H9 (cell line): ENCODE data around the gene SYVN1. TPM values are rescaled to one million over a fixed set of nuclear protein-coding genes. Genes with fewer than 3 reads are reported as not detected.

Experiments
- DNase-seq: peaks from one replicate; pipeline ENCODE4 v3.0.0-alpha.2; 2017
- H2AFZ ChIP-seq: one replicate; pipeline ENCODE4 v1.6.1; 2013; ENCODE audit warnings: mild to moderate bottlenecking, low read length, control low read depth, moderate library complexity
- H2AK5ac ChIP-seq: 2 replicates; pipeline ENCODE4 v1.6.1; 2013; ENCODE audit warnings: low read length, control low read depth, mixed read lengths; ENCODE audit not compliant: insufficient read length
- H2BK120ac ChIP-seq: one replicate; pipeline ENCODE4 v1.6.1; 2013; ENCODE audit warnings: low read depth, mild to moderate bottlenecking, low read length, control low read depth, inconsistent platforms; ENCODE audit not compliant: poor library complexity, severe bottlenecking
- H2BK12ac ChIP-seq: 2 replicates; pipeline ENCODE4 v1.6.1; 2013; ENCODE audit warnings: low read length, control low read depth, mixed read lengths, low read depth; ENCODE audit not compliant: insufficient read length
- H2BK15ac ChIP-seq: 2 replicates; pipeline ENCODE4 v1.6.1; 2013; ENCODE audit warnings: low read depth, low read length, control low read depth
- H2BK20ac ChIP-seq: one replicate; pipeline ENCODE4 v1.6.1; 2013; ENCODE audit warnings: low read depth, mild to moderate bottlenecking, low read length, control low read depth, inconsistent platforms; ENCODE audit not compliant: poor library complexity, severe bottlenecking
- H2BK5ac ChIP-seq: 2 replicates; pipeline ENCODE4 v1.6.1; 2013; ENCODE audit warnings: low read length, control low read depth, mixed read lengths; ENCODE audit not compliant: insufficient read length
- H3K14ac ChIP-seq: 2 replicates; pipeline ENCODE4 v1.6.1; 2013; ENCODE audit warnings: low read length, control low read depth; ENCODE audit not compliant: insufficient read depth
- H3K18ac ChIP-seq: 2 replicates; pipeline ENCODE4 v1.6.1; 2013; ENCODE audit warnings: low read depth, mild to moderate bottlenecking, mixed read lengths, low read length, control low read depth; ENCODE audit not compliant: insufficient read length
- H3K23ac ChIP-seq: 2 replicates; pipeline ENCODE4 v1.6.1; 2013; ENCODE audit warnings: low read length, control low read depth, mixed read lengths, low read depth; ENCODE audit not compliant: insufficient read length
- H3K23me2 ChIP-seq: 2 replicates; pipeline ENCODE4 v1.6.1; 2013; ENCODE audit warnings: low read depth, mild to moderate bottlenecking, mixed read lengths, low read length, control low read depth; ENCODE audit not compliant: insufficient read length, poor library complexity, severe bottlenecking
- H3K27ac ChIP-seq: 2 replicates; pipeline ENCODE4 v1.5.1; 2013; ENCODE audit warnings: low read length, control low read depth, mixed read lengths, low read depth; ENCODE audit not compliant: insufficient read length
- H3K27me3 ChIP-seq: 2 replicates; pipeline ENCODE4 v1.6.1; 2013; ENCODE audit warnings: low read length, control low read depth, inconsistent platforms; ENCODE audit not compliant: insufficient read depth
- H3K4ac ChIP-seq: 2 replicates; pipeline ENCODE4 v1.6.1; 2013; ENCODE audit warnings: low read depth, mild to moderate bottlenecking, control low read depth, inconsistent platforms, low read length, moderate library complexity
- H3K4me1 ChIP-seq: 2 replicates; pipeline ENCODE4 v1.6.1; 2013; ENCODE audit warnings: low read length, control low read depth, inconsistent platforms; ENCODE audit not compliant: insufficient read depth
- H3K4me2 ChIP-seq: 2 replicates; pipeline ENCODE4 v1.6.1; 2013; ENCODE audit warnings: low read length, control low read depth, mixed read lengths; ENCODE audit not compliant: insufficient read length, insufficient read depth
- H3K56ac ChIP-seq: 2 replicates; pipeline ENCODE4 v1.6.1; 2013; ENCODE audit warnings: low read depth, mild to moderate bottlenecking, mixed read lengths, low read length, control low read depth; ENCODE audit not compliant: insufficient read length
- H3K79me1 ChIP-seq: 2 replicates; pipeline ENCODE4 v1.6.1; 2013; ENCODE audit warnings: low read depth, mild to moderate bottlenecking, moderate library complexity, low read length, control low read depth, inconsistent platforms; ENCODE audit not compliant: insufficient read depth, poor library complexity, severe bottlenecking
- H3K79me2 ChIP-seq: 2 replicates; pipeline ENCODE4 v1.6.1; 2013; ENCODE audit warnings: low read length, control low read depth, inconsistent platforms; ENCODE audit not compliant: insufficient read depth
- H3K9ac ChIP-seq: 2 replicates; pipeline ENCODE4 v1.6.1; 2013; ENCODE audit warnings: low read length, control low read depth, mixed read lengths; ENCODE audit not compliant: insufficient read length; ENCODE audit errors: extremely low read depth
- H3K9me3 ChIP-seq: one replicate; pipeline ENCODE4 v1.6.1; 2013; ENCODE audit warnings: low read depth, low read length, inconsistent platforms; ENCODE audit not compliant: control insufficient read depth
- H3T11ph ChIP-seq: one replicate; pipeline ENCODE4 v1.6.1; 2013; ENCODE audit warnings: mild to moderate bottlenecking, low read length, control low read depth, inconsistent platforms
- H4K20me1 ChIP-seq: one replicate; pipeline ENCODE4 v1.6.1; 2013; ENCODE audit not compliant: control insufficient read depth, insufficient read length, insufficient read depth
- H4K5ac ChIP-seq: 2 replicates; pipeline ENCODE4 v1.6.1; 2013; ENCODE audit warnings: low read depth, mild to moderate bottlenecking, mixed read lengths, low read length, control low read depth; ENCODE audit not compliant: insufficient read length
- H4K8ac ChIP-seq: replicated peaks from 2 replicates; pipeline ENCODE4 v1.6.1; 2013; ENCODE audit warnings: low read length, control low read depth, mixed read lengths, low read depth; ENCODE audit not compliant: insufficient read length
- H4K91ac ChIP-seq: 2 replicates; pipeline ENCODE4 v1.6.1; 2013; ENCODE audit warnings: low read depth, mild to moderate bottlenecking, moderate library complexity, mixed read lengths, low read length, control low read depth; ENCODE audit not compliant: insufficient read length
- H3K27ac Mint-ChIP-seq, 3 experiments: 2 replicates in 2 of 3; 3 replicates in 1 of 3; pipeline ENCODE4 v1.8.0; 2020 to 2021; ENCODE audit warnings: mixed read lengths in 3 of 3, mild to moderate bottlenecking in 1 of 3, moderate library complexity in 1 of 3
- H3K27me3 Mint-ChIP-seq: 2 replicates; pipeline ENCODE4 v1.8.0; 2021; ENCODE audit warnings: low read depth, mild to moderate bottlenecking, moderate library complexity, mixed read lengths
- H3K36me3 Mint-ChIP-seq, 3 experiments: 2 replicates in 2 of 3; 3 replicates in 1 of 3; pipeline ENCODE4 v1.8.0; 2020 to 2021; ENCODE audit warnings: low read depth in 3 of 3, mixed read lengths in 3 of 3; ENCODE audit not compliant: insufficient read depth in 1 of 3
- H3K4me1 Mint-ChIP-seq, 2 experiments: 2 replicates each; pipeline ENCODE4 v1.8.0; 2020; ENCODE audit warnings: mixed read lengths in 2 of 2
- H3K4me3 Mint-ChIP-seq, 2 experiments: 2 replicates in 1 of 2; 3 replicates in 1 of 2; pipeline ENCODE4 v1.8.0; 2020 to 2021; ENCODE audit warnings: mild to moderate bottlenecking in 2 of 2, mixed read lengths in 2 of 2, moderate library complexity in 1 of 2
- H3K9me3 Mint-ChIP-seq, 2 experiments: 2 replicates in 1 of 2; 3 replicates in 1 of 2; pipeline ENCODE4 v1.8.0; 2020; ENCODE audit warnings: mild to moderate bottlenecking in 2 of 2, mixed read lengths in 2 of 2, moderate library complexity in 1 of 2
- WGBS: extraction: QIAGEN DNeasy Blood & Tissue Kit; methylation state at CpG from one replicate; pipeline ENCODE4 v1.1.7; 2013; ENCODE audit warnings: missing lambda C conversion rate, low lambda C conversion rate, mixed read lengths; ENCODE audit not compliant: insufficient read length; ENCODE audit errors: extremely low coverage; 5-methylcytosine and 5-hydroxymethylcytosine counted together
- total RNA-seq: library from RNA; stranded (reverse); gene quantifications from 2 replicates; pipeline ENCODE4 v1.2.1, GENCODE V29; 2021
- TF ChIP-seq, protein P1 (sequence below): fragments of 200-600 bp; sonication (generic); conservative IDR thresholded peaks from 3 replicates; pipeline ENCODE4 v1.8.0; 2021; ENCODE audit warnings: antibody characterized with exemption, mild to moderate bottlenecking

SYVN1 gene
- total RNA-seq, 1 experiment from 2014 or later, result 31.6 TPM

DNA sequence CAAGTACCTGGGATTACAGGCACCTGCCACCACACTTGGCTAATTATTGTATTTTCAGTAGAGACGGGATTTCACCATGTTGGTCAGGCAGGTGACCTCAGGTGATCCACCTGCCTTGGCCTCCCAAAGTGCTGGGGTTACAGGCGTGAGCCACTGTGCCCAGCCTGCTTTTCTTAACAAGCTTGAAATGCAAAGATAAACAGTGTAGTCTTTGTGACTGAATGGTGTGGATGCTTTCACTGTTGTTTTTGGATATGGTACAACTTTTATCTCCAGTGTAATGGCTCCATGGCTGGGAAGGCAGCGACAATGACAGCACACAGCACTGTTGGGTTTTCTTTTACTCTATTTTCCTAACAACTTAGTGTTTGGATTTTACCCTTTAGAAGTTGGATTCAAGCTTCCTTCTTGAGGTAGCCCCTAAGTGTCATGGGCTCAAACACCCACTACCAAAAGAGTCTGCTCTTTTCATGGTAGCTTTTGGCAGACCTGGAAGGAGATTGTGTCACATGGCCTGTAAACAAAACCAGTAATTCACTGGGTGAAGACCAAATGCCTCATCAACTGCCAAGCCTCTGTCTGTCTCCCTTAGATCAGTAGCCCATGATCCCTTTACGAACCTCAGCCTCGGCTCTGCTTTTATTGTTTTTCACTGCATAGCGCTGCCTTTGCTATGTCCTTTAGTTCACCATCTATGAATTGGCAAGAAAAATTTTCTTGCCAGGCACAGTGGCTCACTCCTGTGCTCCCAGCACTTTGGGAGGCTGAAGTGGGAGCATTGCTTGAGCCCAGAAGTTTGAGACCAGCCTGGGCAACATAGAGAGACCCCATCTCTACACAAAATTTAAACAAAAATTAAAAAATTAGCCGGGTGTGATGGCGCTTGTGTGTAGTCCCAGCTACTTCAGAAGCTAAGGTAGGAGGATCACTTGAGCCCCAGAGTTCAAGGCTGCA is 31.9 kb downstream of the SYVN1 start:
- Mint-ChIP-seq H3K27ac (no peak overlapping the region), H3K27me3 (no peaks in the 10 kb centered on the region), H3K9me3 (no peaks in the 10 kb centered on the region), H3K4me3 (no peak overlapping the region), H3K36me3 (peaks cover 4 to 16% (median 16%) of the 10 kb centered on the region in 3 experiments; a peak in 5 of 7 replicates), H3K4me1 (no peaks in the 10 kb centered on the region)
- H3K27me3 ChIP-seq, result no peaks in the 10 kb centered on the region
- H2AK5ac ChIP-seq, result no peak overlapping the region
- H3K14ac ChIP-seq, result no peak overlapping the region
- no peak overlapping the region for H4K8ac ChIP-seq
- H3K56ac ChIP-seq, result no peak overlapping the region
- 0 out of 2 replicates have a peak, but pooled peaks cover 3% of the 10 kb centered on the region for H3K79me2 ChIP-seq
- H3T11ph ChIP-seq, result no peak overlapping the region
- H3K79me1 ChIP-seq, result no peaks in the 10 kb centered on the region
- H3K9ac ChIP-seq, result no peak overlapping the region
- H2BK15ac ChIP-seq, result no peak overlapping the region
- TF ChIP-seq, protein P1, sequence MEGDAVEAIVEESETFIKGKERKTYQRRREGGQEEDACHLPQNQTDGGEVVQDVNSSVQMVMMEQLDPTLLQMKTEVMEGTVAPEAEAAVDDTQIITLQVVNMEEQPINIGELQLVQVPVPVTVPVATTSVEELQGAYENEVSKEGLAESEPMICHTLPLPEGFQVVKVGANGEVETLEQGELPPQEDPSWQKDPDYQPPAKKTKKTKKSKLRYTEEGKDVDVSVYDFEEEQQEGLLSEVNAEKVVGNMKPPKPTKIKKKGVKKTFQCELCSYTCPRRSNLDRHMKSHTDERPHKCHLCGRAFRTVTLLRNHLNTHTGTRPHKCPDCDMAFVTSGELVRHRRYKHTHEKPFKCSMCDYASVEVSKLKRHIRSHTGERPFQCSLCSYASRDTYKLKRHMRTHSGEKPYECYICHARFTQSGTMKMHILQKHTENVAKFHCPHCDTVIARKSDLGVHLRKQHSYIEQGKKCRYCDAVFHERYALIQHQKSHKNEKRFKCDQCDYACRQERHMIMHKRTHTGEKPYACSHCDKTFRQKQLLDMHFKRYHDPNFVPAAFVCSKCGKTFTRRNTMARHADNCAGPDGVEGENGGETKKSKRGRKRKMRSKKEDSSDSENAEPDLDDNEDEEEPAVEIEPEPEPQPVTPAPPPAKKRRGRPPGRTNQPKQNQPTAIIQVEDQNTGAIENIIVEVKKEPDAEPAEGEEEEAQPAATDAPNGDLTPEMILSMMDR, result no peak
- H4K20me1 ChIP-seq, result no peaks in the 10 kb centered on the region
- no peak overlapping the region for H2BK12ac ChIP-seq
- no peak overlapping the region for H4K5ac ChIP-seq
- H3K4ac ChIP-seq, result no peak overlapping the region
- no peak overlapping the region for H2BK120ac ChIP-seq
- no peaks in the 10 kb centered on the region for H3K23me2 ChIP-seq
- no peaks in the 10 kb centered on the region for H3K9me3 ChIP-seq
- H3K4me2 ChIP-seq, result no peak overlapping the region
- no peak overlapping the region for H3K23ac ChIP-seq
- no peak overlapping the region for H2BK20ac ChIP-seq
- DNase-seq, result no peak
- H3K4me1 ChIP-seq, result no peaks in the 10 kb centered on the region
- H4K91ac ChIP-seq, result no peak overlapping the region
- no peak overlapping the region for H3K27ac ChIP-seq
- no CpG with 5 or more reads among the region's 8 CpGs for WGBS
- no peak overlapping the region for H3K18ac ChIP-seq
- H2AFZ ChIP-seq, result no peak overlapping the region
- no peak overlapping the region for H2BK5ac ChIP-seq
